PFSK-1 (cell line): ENCODE measurements around the gene BCAT1.

ENCODE experiments used
- FOXP2 ChIP-seq: optimal IDR thresholded peaks from 2 replicates; pipeline ENCODE3; 2011; ENCODE audit warnings: borderline replicate concordance, control low read depth, inconsistent platforms; ENCODE audit not compliant: insufficient read depth; ENCODE audit errors: extremely low read length, extremely low read depth
- POLR2AphosphoS5 ChIP-seq: IDR thresholded peaks from 2 replicates; pipeline ENCODE4 v1.6.1; 2012; ENCODE audit warnings: low read depth, mild to moderate bottlenecking, control low read depth, low read length, moderate library complexity
- REST ChIP-seq, 2 experiments: IDR thresholded peaks; 2 replicates each; pipeline versions ENCODE4 v1.6.1 to v1.8.0; 2011 to 2012; ENCODE audit warnings: low read depth in 2 of 2, low read length in 2 of 2, control low read depth in 1 of 2, inconsistent platforms in 1 of 2, mild to moderate bottlenecking in 1 of 2, moderate library complexity in 1 of 2; ENCODE audit not compliant: insufficient read depth in 1 of 2
- SIN3A ChIP-seq: IDR thresholded peaks from 2 replicates; pipeline ENCODE4 v1.6.1; 2012; ENCODE audit warnings: mild to moderate bottlenecking, low read length, moderate library complexity, borderline replicate concordance; ENCODE audit not compliant: insufficient read depth
- TAF1 ChIP-seq: IDR thresholded peaks from 2 replicates; pipeline ENCODE4 v1.6.1; 2012; ENCODE audit warnings: low read length, control low read depth, borderline replicate concordance; ENCODE audit not compliant: insufficient read depth

BCAT1 gene

GRCh38 chr12:24851341-24851740 is 97.6 kb downstream of the BCAT1 start:
- TF ChIP-seq SIN3A: no peak
- TF ChIP-seq TAF1: no peak
- no peak for TF ChIP-seq FOXP2
- TF ChIP-seq POLR2AphosphoS5: no peak
- no peak for TF ChIP-seq REST (IDR thresholded peaks at IDR 0.05; ENCODE audit: insufficient read depth in 1 of 2, low read depth in 2 of 2, low read length in 2 of 2)

- TF ChIP-seq FOXP2 (no peak), TAF1 (no peak), SIN3A (no peak), POLR2AphosphoS5 (no peak), REST (IDR thresholded peaks at IDR 0.05; ENCODE audit: insufficient read depth in 1 of 2, low read depth in 2 of 2, low read length in 2 of 2) (no peak)
These were observed 98.4 kb downstream of the BCAT1 start for GRCh38 chr12:24850496-24850895.

DNA sequence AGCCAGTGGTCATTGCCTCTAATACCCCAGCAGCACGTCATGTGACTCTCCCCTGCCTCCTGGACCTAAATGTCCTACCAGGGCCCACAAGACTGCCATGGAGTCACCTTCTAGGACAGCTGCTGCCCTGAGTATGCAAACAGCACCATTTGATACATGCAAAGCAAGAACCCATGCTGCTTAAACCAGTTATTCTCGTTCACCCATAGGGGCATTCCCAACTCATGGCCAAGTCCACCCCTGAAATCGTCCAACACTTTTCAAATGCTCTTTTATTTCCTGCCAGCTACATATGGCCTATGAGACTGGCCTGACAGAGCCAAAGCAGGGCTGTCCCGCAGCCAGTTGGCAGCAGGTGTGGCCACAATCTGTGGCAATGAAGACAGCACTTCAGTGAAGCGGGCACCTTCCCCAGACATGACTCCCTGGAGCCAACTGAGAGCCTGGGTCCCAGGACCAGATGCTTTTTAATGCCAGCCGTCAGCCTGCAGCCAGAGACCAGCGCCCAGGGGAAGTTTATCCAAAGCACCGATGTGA is 99.9 kb downstream of the BCAT1 start:
- TF ChIP-seq FOXP2 (no peak), SIN3A (no peak), POLR2AphosphoS5 (no peak), REST (IDR thresholded peaks at IDR 0.05; ENCODE audit: insufficient read depth in 1 of 2, low read depth in 2 of 2, low read length in 2 of 2) (no peak), TAF1 (no peak)

DNA sequence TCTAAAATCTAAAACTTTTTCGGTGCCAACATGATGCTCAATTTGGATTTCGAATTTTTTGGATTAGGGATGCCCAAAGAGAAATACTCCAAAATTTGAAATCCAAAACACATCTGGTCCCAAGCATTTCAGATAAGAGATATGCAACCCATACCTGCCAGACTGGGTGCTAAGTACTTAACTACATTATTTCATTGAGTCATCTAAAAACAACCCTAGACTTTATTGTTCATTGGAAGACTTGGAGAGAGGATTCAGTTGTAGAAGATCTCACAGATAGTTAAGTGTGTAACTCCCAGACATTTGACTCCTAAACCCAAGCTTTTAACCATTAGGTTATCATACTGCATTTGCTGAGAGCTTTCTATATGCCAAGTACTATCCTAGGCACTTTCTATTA is 102.2 kb downstream of the BCAT1 start:
- TF ChIP-seq TAF1: no peak
- no peak for TF ChIP-seq POLR2AphosphoS5

DNA sequence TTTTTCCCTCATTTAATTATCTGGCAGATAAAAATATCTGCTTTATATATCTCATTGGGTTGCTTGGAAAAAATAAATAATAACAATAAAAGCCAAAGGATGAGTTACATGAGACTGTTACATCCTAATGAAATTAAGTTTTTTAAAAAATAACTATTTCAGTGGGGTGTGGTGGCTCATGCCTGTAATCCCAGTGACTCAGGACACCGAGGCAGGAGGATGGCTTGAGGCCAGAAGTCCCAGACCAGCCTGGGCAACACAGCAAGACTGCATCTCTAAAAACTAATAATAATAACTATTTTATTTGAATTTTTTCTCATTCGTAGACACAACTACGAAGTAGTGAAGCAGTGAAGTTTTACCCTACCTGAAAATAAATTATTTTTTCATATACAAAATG is 103.3 kb downstream of the BCAT1 start:
- no peak for TF ChIP-seq POLR2AphosphoS5
- no peak for TF ChIP-seq SIN3A
- TF ChIP-seq FOXP2: no peak
- TF ChIP-seq TAF1: no peak
- TF ChIP-seq REST (IDR thresholded peaks at IDR 0.05; ENCODE audit: insufficient read depth in 1 of 2, low read depth in 2 of 2, low read length in 2 of 2): no peak
